GM18873 (cell line): ENCODE results near the gene LRMDA.
"Not testable (repeated sequence)": the region's sequence is repeated elsewhere in the genome, so short reads cannot be mapped to it uniquely, and the experiment has no call there.

ENCODE experiments used
- ATAC-seq: cut with Tn5 transposase; IDR thresholded peaks from one replicate; pipeline ENCODE4 v1.9.1; 2021; ENCODE audit warnings: mild to moderate bottlenecking, moderate library complexity, moderate number of reproducible peaks; ENCODE audit not compliant: unreplicated experiment, low FRiP score

The LRMDA gene

DNA sequence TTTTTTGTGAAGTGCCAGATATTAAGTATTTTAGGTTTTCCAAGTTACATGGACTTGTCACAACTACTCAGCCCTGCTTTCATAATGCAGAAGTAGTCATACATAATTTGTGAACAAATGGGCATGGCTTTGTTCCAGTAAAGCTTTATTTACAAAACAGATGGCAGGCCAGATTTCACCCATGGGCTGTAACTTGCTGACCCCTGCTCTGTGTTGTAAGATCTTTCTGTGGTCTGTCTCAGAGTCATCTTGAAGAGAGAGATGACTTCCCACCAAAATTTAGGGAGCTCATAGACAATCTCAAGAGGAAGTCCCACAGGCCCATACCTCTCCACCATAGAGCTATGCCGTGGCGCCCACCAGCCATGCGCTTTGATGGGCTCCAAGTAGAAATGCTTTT, 616.1 kb downstream of the LRMDA start:
- ATAC-seq, result no peak

DNA sequence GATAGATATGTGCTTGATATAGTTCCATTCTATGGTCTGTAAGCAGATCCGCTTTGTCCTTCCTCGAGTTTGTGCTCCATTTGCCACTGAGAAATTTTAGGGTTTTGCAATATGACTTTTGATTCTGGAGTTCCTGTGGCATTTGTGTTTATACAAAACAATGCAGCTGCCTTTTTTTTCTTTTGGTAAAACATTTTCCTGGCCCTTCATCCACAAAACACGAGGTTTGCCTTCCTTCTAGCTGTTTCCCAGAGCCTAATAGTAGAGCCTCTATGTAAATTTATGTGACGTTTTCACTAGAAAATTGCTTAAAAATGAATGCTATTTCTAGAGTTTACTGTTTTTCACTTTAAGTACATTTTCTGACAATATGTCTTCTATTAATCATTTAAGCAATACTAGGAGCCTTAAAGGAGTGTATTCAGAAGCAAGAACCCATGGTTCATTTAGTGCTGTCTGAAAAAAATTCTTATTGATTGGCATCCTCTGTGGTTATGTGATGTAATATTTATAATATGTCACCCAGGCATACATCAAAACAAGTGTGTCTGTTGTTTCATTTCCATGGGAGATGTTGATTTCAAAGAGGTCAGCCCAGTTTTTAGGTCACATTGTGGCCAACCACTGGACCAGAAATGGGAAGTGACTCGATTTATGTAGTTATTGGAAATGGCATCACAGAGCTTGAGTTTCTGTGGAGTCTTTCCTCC, 618.3 kb downstream of the LRMDA start:
- no peak for ATAC-seq

DNA sequence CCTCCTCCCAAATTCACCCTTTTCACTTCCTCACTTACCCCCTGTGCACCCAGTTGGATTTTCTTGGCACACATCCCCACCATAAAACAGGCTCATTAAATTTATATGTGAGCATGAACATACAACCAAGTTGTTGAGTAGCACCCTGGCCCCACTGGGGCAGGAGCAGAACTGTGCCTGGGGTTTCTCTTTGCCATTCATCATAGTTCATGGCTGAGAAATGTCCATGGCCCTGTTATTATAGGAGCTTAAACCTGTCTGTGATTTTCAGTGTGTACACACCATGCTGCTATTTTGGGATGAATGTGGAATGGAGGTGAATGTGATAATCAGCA, 618.8 kb downstream of the LRMDA start:
- ATAC-seq, result no peak

DNA sequence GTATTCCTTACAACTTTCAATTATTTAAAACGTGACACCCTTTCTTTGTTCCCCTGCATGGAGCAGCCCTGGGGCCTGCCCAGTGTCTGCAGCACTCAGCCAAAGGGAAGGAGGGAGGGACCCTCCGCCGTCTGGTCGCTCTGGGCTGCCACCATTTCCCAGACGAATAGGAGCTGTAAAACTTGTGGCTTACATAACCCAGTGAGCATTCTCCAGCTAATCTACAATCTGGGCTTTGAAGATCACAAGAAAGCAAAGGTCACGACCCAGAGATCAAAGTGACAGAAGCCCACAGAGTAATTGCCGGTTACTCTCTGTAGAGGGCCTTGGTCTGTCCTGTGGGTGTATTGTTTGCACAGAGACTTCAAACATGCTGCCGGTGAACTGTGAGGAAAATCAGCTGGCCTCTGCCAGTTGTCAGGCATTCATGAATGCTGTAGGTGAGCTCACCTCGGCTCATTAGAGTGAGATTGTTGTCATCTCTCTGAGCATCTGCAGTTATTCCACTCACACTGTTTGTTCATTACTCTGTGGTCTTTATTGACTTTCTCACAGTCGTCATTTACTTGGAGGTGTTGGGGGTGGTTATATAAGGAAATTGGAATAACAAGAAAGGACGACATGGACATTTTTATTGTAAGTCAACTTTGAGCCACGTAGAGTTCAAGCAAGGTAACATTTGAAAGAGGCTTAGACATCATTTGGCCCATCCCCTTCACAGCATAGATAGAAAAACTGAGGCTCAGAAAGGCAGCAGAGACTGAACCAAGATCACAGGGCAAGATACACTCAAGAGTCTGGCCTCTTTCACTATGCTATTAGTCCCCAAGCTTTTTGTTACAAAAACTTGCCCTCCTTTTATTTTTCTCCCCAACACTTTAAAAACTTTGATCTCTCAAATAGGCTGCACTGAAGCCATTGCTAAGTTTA, 619.8 kb downstream of the LRMDA start:
- no peak for ATAC-seq

DNA sequence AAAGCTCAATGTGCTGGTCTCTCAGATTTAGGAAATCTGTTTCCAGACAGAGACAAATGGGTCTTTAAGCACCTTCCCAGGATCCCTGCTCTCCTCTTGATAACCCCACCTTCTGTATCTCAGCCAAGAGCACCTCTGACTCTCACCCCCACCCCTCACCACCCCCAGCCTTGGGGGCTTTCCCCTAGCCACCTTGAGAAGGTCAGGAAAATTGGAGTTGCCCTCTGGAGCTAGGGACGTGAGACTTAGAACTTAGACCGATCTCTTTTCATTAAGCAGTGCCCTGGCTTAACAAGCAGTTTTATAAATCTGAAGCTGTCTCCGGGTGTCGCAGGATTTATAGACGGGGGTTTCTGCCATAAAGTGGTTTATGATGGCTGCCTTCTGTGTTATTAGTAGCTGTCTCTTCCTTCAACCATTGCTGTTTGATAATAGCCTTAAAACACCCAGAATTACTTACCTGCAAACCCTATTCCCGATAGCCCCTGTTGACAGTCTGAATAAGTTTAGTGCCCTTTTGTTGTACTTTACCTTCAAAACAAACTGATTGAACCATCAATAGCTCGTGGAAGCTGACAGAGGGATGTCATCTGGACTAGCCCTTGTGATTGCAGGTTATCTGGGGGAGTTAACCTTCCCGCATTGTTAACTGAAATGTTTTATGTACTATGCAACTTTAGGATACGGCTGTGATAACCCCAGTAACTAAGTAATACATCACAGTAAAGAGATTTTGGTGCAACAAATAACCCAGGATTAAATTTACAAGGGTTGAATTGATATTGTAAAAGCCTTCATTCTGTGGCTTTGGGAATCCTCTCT, 621.5 kb downstream of the LRMDA start:
- ATAC-seq, result no peak

DNA sequence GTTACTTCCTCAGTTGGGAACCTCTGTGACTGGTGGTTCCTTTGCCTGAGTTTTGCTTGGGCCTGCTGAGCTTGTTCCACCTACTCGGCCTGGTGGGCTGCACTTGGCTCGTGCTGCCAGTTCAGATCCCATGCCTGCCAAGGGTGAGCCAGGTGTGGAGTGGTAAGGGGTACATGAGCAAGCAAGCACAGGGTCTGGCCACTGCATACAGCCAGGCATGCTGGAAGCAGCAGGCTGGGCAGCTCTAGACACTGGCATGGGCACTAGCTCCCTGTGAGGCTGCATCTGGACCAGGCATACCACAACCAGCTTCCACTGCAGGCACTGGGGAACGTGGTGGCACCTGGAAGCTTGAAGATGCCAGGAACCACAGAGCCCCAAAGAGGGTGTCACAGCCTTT, 624.0 kb downstream of the LRMDA start:
- no peak for ATAC-seq

DNA sequence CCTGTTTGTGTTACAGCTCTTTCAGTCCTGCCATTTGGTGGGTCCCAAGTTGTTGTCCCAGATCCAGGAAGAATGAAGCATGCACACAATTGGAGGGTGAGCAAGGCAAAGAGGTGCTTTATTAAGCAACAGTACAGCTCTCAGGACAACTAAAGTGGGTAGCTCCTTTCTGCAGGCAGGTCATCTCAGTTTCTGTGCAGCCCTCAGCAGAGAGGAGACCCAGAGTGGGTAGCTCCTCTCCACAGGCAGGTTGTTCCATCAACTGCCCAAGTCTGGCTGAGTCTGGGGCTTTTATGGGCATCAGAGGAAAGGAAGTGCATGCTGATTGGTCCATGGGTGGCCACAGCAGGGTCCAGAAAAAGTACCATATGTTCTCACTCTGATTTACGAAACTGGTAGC, 624.5 kb downstream of the LRMDA start:
- no peak for ATAC-seq

DNA sequence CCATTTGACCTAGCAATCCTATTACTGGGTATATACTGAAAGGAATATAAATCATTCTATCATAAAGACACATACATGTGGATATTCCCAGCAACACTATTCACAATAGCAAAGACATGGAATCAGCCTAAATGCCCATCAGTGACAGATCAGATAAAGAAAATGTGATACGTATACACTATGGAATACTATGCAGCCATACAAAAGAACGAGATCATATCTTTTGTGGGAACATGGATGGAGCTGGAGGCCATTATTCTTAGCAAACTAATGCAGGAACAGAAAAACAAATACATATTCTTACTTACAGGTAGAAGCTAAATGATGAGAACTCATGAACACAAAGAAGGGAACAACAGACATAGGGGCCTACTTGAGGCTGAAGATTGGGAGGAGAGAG, 629.6 kb downstream of the LRMDA start:
- not testable (repeated sequence) for ATAC-seq

DNA sequence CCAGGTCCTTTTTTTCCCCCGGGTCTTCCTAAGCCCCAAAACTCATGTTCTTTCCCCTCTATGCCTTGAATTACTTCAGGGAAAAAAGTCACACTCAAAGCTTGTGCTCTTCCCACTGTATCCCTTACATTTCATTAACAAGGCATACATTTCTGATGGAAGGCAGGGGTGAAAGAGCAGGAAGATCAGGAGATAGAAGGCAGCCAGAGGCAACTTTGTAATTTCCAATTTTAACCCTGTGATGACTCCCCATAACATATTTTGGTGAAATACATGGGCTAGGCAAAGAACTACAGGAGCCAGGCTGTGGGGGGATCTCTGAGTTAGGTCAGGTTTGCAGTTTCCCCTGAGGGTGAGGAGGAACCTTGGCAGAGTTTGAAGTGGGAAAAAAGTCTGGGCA, 635.0 kb downstream of the LRMDA start:
- ATAC-seq, result no peak

DNA sequence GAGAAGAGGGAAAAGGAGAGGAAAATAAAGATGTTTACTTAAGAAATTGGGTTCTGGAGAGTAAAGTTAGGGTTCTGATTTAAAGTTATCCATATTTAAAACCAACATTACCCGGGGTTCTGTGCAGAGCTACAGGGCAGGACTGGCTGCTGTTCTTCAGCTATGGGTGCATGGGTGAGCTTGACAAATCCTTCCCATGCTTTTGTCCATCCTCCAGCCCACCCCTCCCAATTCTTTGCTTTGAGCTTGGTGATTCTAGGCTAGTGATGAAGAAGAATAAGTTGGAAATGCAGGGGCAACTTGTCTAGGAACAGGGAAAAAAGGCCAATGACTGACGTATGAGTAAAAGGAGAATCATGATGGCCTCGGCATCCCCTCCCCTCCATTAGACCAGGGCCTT, 636.0 kb downstream of the LRMDA start:
- no peak for ATAC-seq

DNA sequence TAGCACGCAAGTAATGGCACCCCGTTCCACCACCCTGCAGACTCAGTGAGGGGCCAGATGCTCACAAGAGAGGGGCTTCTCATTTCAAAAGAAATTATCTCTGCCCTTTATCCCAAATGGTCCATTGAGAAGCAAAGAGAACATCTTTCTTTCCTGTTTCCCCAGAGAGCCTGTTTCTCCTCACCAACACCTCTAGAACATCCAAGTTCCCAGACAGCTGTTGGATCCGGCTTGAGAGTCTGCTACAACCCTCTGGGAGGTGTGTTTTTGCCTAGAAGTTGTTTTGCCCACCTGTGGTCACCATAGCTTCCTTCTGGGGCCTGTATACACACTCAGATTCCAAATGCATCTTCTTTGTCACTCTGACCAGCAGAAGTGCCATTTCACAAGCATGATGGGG, 637.4 kb downstream of the LRMDA start:
- ATAC-seq, result no peak

DNA sequence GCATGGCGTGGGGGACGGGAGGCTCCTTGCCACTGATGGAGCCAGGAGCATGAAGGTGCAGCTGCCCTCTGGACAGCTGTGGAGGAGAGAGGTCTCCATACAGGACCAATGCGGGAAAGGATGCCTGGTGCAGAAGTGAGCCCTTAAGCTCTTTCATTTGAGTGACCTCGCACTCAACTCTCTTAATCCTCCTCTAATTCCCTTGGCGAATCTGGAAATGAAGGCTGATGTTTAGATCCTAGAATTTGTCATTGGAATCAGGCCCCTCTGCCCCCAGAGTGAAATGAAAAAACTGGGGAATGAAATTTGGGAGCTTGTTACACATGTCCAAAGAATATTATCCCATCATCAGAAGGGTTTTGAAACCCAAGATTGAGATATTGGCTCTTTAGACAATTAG, 639.5 kb downstream of the LRMDA start:
- ATAC-seq, result no peak

DNA sequence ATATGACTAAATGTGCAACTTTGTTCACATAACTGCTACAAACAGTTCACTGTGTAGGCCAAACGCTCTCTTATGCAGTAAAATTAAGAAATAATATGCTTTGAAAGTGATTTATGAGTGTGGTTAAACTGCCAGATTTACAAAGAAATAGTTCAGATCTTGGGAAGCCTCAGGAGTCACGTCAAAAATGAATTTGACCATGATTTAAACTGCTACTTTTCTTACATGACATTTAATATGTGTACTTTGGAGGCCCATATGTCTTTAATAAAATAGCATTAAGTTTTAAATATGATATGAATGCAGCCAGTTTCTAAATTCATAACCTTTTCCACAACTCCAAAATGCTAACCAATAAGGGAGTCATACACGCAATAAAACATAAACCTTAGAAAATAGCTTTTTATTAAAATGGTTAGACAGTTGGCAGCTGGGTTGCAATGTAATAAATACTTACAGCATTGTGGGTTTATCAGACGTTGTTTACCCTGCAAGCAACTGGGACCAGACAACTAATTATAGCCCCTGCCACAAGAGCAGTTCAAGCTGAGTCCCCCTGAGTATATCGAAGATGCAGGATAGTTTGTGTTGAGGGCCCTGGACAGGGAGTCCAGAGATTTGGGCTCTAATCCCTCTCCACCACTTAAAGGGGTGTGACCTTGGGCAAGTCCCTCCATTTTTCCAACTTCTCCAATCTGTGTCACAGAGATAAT, 640.4 kb downstream of the LRMDA start:
- ATAC-seq, result no peak

DNA sequence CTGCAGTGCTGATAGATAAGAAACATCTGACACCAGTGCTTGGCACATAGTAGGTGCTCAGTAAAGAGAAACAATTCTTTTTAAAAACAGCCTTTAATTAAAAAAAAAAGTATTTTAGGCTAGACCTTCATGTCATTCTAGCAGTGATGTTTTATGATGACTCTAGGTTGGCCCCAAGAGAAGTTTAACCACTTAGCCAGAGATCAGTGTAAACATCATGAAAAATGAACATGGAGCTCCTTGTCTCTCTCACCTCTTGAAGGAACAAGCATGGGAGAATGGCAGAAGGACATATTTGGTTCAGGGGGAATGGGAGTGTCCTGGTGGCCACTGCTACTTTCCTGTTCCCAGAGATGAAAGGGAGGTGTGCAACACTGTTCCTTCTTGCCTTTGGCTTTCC, 641.0 kb downstream of the LRMDA start:
- ATAC-seq, result no peak

DNA sequence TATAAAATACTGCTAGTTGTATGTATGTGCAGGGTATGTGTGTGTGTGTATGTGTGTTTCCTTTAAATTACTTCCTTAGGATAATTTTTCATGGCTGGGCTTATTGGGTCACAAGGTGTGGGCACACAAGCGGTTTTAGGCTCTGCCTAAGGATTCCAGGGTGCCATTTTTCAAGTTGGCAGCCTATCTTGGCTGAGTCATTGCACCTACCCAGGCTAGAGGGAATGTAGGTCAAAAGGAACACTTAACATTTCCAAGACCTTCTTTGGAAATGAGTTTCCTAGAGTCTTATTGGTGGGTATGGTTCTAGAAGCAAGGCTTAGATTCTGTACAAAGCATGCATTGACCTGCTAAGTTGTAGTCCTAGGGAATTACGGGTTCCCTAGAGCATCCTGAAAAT, 642.1 kb downstream of the LRMDA start:
- ATAC-seq, result no peak

DNA sequence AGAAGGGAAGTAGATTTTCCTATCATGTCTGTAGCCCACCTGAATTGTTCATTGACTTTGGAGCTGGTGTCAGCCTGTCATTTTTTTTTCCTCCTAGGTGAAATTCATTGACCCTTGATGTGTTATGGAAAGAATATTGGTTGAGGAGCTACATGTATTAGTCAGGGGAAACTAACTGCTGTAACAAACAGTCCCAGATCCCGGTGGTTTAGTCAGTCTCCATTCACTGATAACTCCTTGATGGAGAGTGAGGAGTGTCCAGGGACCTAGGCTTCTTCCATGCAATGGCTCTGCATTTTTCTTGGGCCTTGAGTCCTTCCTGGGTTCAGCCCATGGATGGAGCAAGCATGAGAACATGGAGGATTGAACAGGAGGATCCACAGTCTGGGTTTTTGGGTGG, 643.2 kb downstream of the LRMDA start:
- no peak for ATAC-seq

DNA sequence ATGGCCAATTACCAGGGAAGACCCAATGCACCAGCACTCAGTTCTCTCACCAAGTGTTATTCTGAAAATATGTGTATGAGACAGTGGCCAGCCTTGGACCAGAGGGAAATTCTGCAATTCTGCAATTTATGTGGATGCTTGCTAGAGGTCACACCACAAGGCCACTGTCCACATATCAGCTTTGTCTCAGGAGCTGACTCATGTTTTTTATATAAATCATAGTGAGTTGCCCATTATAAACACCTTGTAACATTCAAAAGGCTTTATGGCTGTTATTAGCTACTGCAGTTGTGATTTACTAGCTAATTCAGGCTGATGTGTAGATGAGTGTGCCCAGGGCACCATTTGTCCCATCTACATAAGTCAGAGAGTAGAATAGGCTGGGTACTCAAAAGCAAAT, 649.0 kb downstream of the LRMDA start:
- ATAC-seq, result no peak

DNA sequence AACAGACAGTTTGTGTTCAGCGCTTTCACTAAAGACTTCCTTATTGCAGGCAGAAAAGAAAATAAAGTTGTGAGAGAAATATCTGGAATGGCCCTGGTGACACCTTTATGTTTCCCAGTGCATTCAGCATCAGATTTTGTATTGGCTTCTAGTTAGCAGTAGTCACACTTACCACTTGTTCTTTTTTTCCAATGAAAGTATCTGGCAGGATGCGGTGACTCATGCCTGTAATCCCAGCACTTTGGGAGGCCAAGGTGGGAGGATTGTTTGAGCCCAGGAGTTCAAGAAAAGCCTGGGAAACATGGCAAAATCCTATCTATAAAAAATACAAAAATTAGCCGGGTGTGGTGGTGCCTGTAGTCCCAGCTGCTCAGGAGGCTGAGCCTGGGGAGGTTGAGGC, 649.6 kb downstream of the LRMDA start:
- ATAC-seq, result no peak

DNA sequence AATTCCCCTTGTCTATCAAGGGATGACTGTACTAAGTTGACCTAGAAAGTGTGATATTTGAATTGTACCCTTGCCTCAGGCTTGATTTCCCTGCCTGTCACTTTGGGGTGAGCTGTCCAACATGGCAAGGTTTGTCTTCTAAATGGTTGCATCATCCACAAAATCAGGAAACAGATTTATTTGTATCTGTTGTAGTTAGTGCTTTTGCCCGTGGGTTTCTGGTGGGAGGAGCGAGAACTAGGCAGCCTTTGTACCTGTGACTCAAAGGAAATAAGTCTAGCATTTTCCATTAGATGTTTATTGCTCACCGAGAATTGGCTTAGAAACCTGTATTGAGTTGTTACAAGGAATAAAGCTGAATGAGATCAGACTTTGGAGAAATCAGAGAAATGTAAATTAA, 650.8 kb downstream of the LRMDA start:
- ATAC-seq, result no peak

DNA sequence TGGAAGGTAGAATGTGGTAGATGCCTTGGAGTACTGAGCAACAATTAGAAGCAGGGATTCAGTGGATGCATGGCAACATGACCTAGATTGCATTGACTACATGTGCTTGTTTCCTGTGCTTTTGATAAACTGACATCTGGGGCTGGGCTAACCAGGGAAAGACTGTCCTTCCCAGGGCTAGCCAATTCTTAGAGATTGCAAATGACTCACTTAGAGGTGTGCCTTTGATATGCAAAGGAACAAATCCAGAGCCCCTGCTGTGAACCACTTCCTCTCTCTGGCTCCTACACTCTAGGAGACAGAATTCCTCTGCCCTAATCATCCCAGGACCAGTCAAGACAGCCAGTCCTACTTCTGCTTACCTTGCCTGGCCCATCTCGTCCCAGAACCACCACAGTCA, 651.5 kb downstream of the LRMDA start:
- ATAC-seq, result no peak
